Endothelial cell of hepatic sinusoid (primary cell): ENCODE measurements around the gene ASRGL1.

Experiments
- in situ Hi-C: cut with HindIII; loops from 2 replicates; pipeline ENCODE4 v1.10.0; 2017; ENCODE audit warnings: low sequenced_read_pairs

Gene ASRGL1

GRCh38 chr11:62411524-62411923 is 74.3 kb downstream of the ASRGL1 start:
- in situ Hi-C loops: no loop called here

GRCh38 chr11:62413060-62413696 is 75.9 kb downstream of the ASRGL1 start:
- in situ Hi-C loops: no loop called here

- in situ Hi-C loops: no loop called here
Measured at GRCh38 chr11:62416596-62416995, 79.3 kb downstream of the ASRGL1 start.

- in situ Hi-C loops: no loop called here
Measured at GRCh38 chr11:62418136-62418535, 80.9 kb downstream of the ASRGL1 start.

- in situ Hi-C loops: no loop called here
Measured at GRCh38 chr11:62418733-62419132, 81.5 kb downstream of the ASRGL1 start, which contains the start of gene SCGB1A1. Gene SCGB1A1 (plus strand): TSS chr11:62419033. CDS start chr11:62419096, 63 bp downstream.

GRCh38 chr11:62419314-62419929 is 82.2 kb downstream of the ASRGL1 start:
- in situ Hi-C loops: no loop called here

GRCh38 chr11:62419943-62420342 is 82.7 kb downstream of the ASRGL1 start:
- in situ Hi-C loops: loop anchor here (10.0 kb wide), 1 partner anchor 215 kb away; no protein-coding TSS in a partner anchor

GRCh38 chr11:62420882-62421281 is 83.6 kb downstream of the ASRGL1 start:
- in situ Hi-C loops: loop anchor here (10.0 kb wide), 1 partner anchor 214 kb away; no protein-coding TSS in a partner anchor

- in situ Hi-C loops: loop anchor here (10.0 kb wide), 1 partner anchor 213 kb away; no protein-coding TSS in a partner anchor
Measured at GRCh38 chr11:62421996-62422395, 84.7 kb downstream of the ASRGL1 start.

- in situ Hi-C loops: loop anchor here (10.0 kb wide), 1 partner anchor 212 kb away; no protein-coding TSS in a partner anchor
Measured at GRCh38 chr11:62423012-62423411, 85.8 kb downstream of the ASRGL1 start.

- in situ Hi-C loops: loop anchor here (10.0 kb wide), 1 partner anchor 207 kb away; no protein-coding TSS in a partner anchor
Measured at GRCh38 chr11:62427630-62428233, 90.5 kb downstream of the ASRGL1 start.

- in situ Hi-C loops: loop anchor here (10.0 kb wide), 1 partner anchor 206 kb away; no protein-coding TSS in a partner anchor
Measured at GRCh38 chr11:62428871-62429560, 91.8 kb downstream of the ASRGL1 start.

- in situ Hi-C loops: no loop called here
Measured at GRCh38 chr11:62430425-62430824, 93.2 kb downstream of the ASRGL1 start.

GRCh38 chr11:62431171-62431901 is 94.1 kb downstream of the ASRGL1 start:
- in situ Hi-C loops: no loop called here

GRCh38 chr11:62432695-62433094 is 95.4 kb downstream of the ASRGL1 start:
- in situ Hi-C loops: no loop called here

GRCh38 chr11:62433141-62433903 is 96.1 kb downstream of the ASRGL1 start:
- in situ Hi-C loops: no loop called here

- in situ Hi-C loops: no loop called here
Measured at GRCh38 chr11:62433904-62434276, 96.6 kb downstream of the ASRGL1 start.

- in situ Hi-C loops: loop anchor here (5.0 kb wide), 2 partner anchors 61 to 116 kb away; no protein-coding TSS in a partner anchor
Measured at GRCh38 chr11:62435846-62436660, 98.8 kb downstream of the ASRGL1 start.

GRCh38 chr11:62437616-62438015 is 100.4 kb downstream of the ASRGL1 start:
- in situ Hi-C loops: loop anchor here (5.0 kb wide), 2 partner anchors 60 to 115 kb away; no protein-coding TSS in a partner anchor
